ENCODE data around the gene TEX48. TPM values are rescaled to one million over a fixed set of nuclear protein-coding genes. Genes with fewer than 3 reads are reported as not detected.

TEX48 gene
- total and polyA plus RNA-seq, 2 donors (not counting 1 experiment from before 2014, with no cell fraction given), result not detected

- no peak overlapping the region for H2AFZ ChIP-seq (ENCODE audit: low read length)
- no peak for TF ChIP-seq EZH2 (IDR thresholded peaks at IDR 0.05; ENCODE audit: low read length, missing control alignments)
- TF ChIP-seq CTCF (conservative IDR thresholded peaks at IDR 0.05 in 1 of 2, IDR thresholded peaks at IDR 0.05 in 1 of 2; ENCODE audit: low read depth in 1 of 2, low read length in 2 of 2), result no peak
- DNase-seq (ENCODE audit: low read depth in 2 of 2), result no peak
- H3K36me3 ChIP-seq (ENCODE audit: control insufficient read depth, insufficient read depth, low read length), result no peaks in the 10 kb centered on the region
- peaks cover 2% of the 10 kb centered on the region for H3K4me1 ChIP-seq (ENCODE audit: control insufficient read depth, extremely low read depth, insufficient read depth, low read length)
- H3K4me2 ChIP-seq (ENCODE audit: extremely low read depth, insufficient read depth, low read length), result no peak overlapping the region
- no peaks in the 10 kb centered on the region for H3K9me3 ChIP-seq (ENCODE audit: control insufficient read depth, insufficient read depth, low read depth, low read length)
- H4K20me1 ChIP-seq (ENCODE audit: control insufficient read depth, extremely low read depth, insufficient read depth, low read length), result no peaks in the 10 kb centered on the region
- H3K27ac ChIP-seq (ENCODE audit: insufficient read depth, low read length), result no peak overlapping the region
- no peak overlapping the region for H3K4me3 ChIP-seq (replicated peaks in 1 of 4; ENCODE audit: control extremely low read depth in 1 of 4, insufficient read depth in 1 of 4, low read depth in 3 of 4, low read length in 4 of 4)
- no peaks in the 10 kb centered on the region for H3K79me2 ChIP-seq (ENCODE audit: control insufficient read depth, insufficient read depth, low read length)
- H3K9ac ChIP-seq (ENCODE audit: insufficient read depth, low read length), result no peak overlapping the region
- H3K27me3 ChIP-seq (ENCODE audit: control insufficient read depth, insufficient read depth, low read length), result no peaks in the 10 kb centered on the region
These were observed 20.0 kb upstream of the TEX48 start for GRCh38 chr9:114701988-114702387.

- Histone ChIP-seq H2AFZ (ENCODE audit: low read length) (no peak overlapping the region), H3K27ac (ENCODE audit: insufficient read depth, low read length) (no peak overlapping the region), H3K79me2 (ENCODE audit: control insufficient read depth, insufficient read depth, low read length) (no peaks in the 10 kb centered on the region), H3K4me2 (ENCODE audit: extremely low read depth, insufficient read depth, low read length) (no peak overlapping the region), H3K4me3 (replicated peaks in 1 of 4; ENCODE audit: control extremely low read depth in 1 of 4, insufficient read depth in 1 of 4, low read depth in 3 of 4, low read length in 4 of 4) (no peak overlapping the region), H3K9me3 (ENCODE audit: control insufficient read depth, insufficient read depth, low read depth, low read length) (no peaks in the 10 kb centered on the region), H3K27me3 (ENCODE audit: control insufficient read depth, insufficient read depth, low read length) (no peaks in the 10 kb centered on the region), H4K20me1 (ENCODE audit: control insufficient read depth, extremely low read depth, insufficient read depth, low read length) (no peaks in the 10 kb centered on the region), H3K4me1 (ENCODE audit: control insufficient read depth, extremely low read depth, insufficient read depth, low read length) (peaks cover 7% of the 10 kb centered on the region), H3K9ac (ENCODE audit: insufficient read depth, low read length) (no peak overlapping the region), H3K36me3 (ENCODE audit: control insufficient read depth, insufficient read depth, low read length) (no peaks in the 10 kb centered on the region)
- TF ChIP-seq EZH2 (IDR thresholded peaks at IDR 0.05; ENCODE audit: low read length, missing control alignments), result no peak
- no peak for TF ChIP-seq CTCF (conservative IDR thresholded peaks at IDR 0.05 in 1 of 2, IDR thresholded peaks at IDR 0.05 in 1 of 2; ENCODE audit: low read depth in 1 of 2, low read length in 2 of 2)
- no peak for DNase-seq (ENCODE audit: low read depth in 2 of 2)
These were observed 16.0 kb upstream of the TEX48 start for GRCh38 chr9:114697951-114698351.

GRCh38 chr9:114696814-114697544 is 15.0 kb upstream of the TEX48 start:
- Histone ChIP-seq H3K9me3 (ENCODE audit: control insufficient read depth, insufficient read depth, low read depth, low read length) (no peaks in the 10 kb centered on the region), H3K4me3 (replicated peaks in 1 of 4; ENCODE audit: control extremely low read depth in 1 of 4, insufficient read depth in 1 of 4, low read depth in 3 of 4, low read length in 4 of 4) (no peak overlapping the region), H3K27me3 (ENCODE audit: control insufficient read depth, insufficient read depth, low read length) (no peaks in the 10 kb centered on the region), H2AFZ (ENCODE audit: low read length) (no peak overlapping the region), H3K36me3 (ENCODE audit: control insufficient read depth, insufficient read depth, low read length) (no peaks in the 10 kb centered on the region), H3K79me2 (ENCODE audit: control insufficient read depth, insufficient read depth, low read length) (no peaks in the 10 kb centered on the region), H3K4me2 (ENCODE audit: extremely low read depth, insufficient read depth, low read length) (no peak overlapping the region), H3K9ac (ENCODE audit: insufficient read depth, low read length) (no peak overlapping the region), H3K4me1 (ENCODE audit: control insufficient read depth, extremely low read depth, insufficient read depth, low read length) (peaks cover 6% of the 10 kb centered on the region), H4K20me1 (ENCODE audit: control insufficient read depth, extremely low read depth, insufficient read depth, low read length) (no peaks in the 10 kb centered on the region), H3K27ac (ENCODE audit: insufficient read depth, low read length) (no peak overlapping the region)
- no peak for TF ChIP-seq CTCF (conservative IDR thresholded peaks at IDR 0.05 in 1 of 2, IDR thresholded peaks at IDR 0.05 in 1 of 2; ENCODE audit: low read depth in 1 of 2, low read length in 2 of 2)
- TF ChIP-seq EZH2 (IDR thresholded peaks at IDR 0.05; ENCODE audit: low read length, missing control alignments), result no peak
- DNase-seq (ENCODE audit: low read depth in 2 of 2), result peak; percentile 30 to 67

Data from fibroblast of lung (primary cell).